ENCODE results near the gene NDUFAF7. TPM values are rescaled to one million over a fixed set of nuclear protein-coding genes. Genes with fewer than 3 reads are reported as not detected.
"Not testable (repeated sequence)": the region's sequence is repeated elsewhere in the genome, so short reads cannot be mapped to it uniquely, and the experiment has no call there.

The NDUFAF7 gene
- total RNA-seq, 6 experiments from 2014 or later, result 7.5 to 12.5 (median 10.1) TPM

GRCh38 chr2:37201766-37202165, 29.7 kb upstream of the NDUFAF7 start:
- no peaks in the 10 kb centered on the region for H3K27me3 ChIP-seq
- peaks cover 0 to 38% (median 17%) of the 10 kb centered on the region in 4 donors for H3K36me3 ChIP-seq
- no peaks in the 10 kb centered on the region for H3K9me3 ChIP-seq
- H3K4me1 ChIP-seq, result peaks cover 0 to 9% (median 4%) of the 10 kb centered on the region in 4 donors
- no peak for DNase-seq
- WGBS (ENCODE audit: insufficient coverage, low coverage, low lambda C conversion rate, missing lambda C conversion rate), result 73% methylated on average over 1 of the region's 1 CpG
- no peak for ATAC-seq
- intact Hi-C loops (cut with DNase I), result no loop called here
- H3K27ac ChIP-seq, result no peak overlapping the region
- no peak for TF ChIP-seq POLR2A (IDR thresholded peaks at IDR 0.05)
- TF ChIP-seq CTCF (IDR thresholded peaks at IDR 0.05), result no peak
- H3K4me3 ChIP-seq, result no peak overlapping the region

GRCh38 chr2:37203708-37204107, 27.8 kb upstream of the NDUFAF7 start:
- peaks cover 0 to 39% (median 21%) of the 10 kb centered on the region in 4 donors for H3K36me3 ChIP-seq
- no peak for ATAC-seq
- TF ChIP-seq CTCF (IDR thresholded peaks at IDR 0.05), result no peak
- no peak for TF ChIP-seq POLR2A (IDR thresholded peaks at IDR 0.05)
- 100% methylated on average over 1 of the region's 2 CpGs for WGBS (ENCODE audit: insufficient coverage, low coverage, low lambda C conversion rate, missing lambda C conversion rate)
- no peak overlapping the region for H3K27ac ChIP-seq
- DNase-seq, result no peak
- peaks cover 0 to 3% (median 0%) of the 10 kb centered on the region in 4 donors for H3K9me3 ChIP-seq
- H3K27me3 ChIP-seq, result no peaks in the 10 kb centered on the region
- intact Hi-C loops (cut with DNase I), result no loop called here
- H3K4me1 ChIP-seq, result no peaks in the 10 kb centered on the region
- no peak overlapping the region for H3K4me3 ChIP-seq

- H3K27me3 ChIP-seq; H3K4me3 ChIP-seq; intact Hi-C loops (cut with DNase I); H3K27ac ChIP-seq; H3K4me1 ChIP-seq; DNase-seq; ATAC-seq; H3K9me3 ChIP-seq: not testable (repeated sequence)
- H3K36me3 ChIP-seq, result peaks cover 0 to 53% (median 30%) of the 10 kb centered on the region in 4 donors
- WGBS (ENCODE audit: insufficient coverage, low coverage, low lambda C conversion rate, missing lambda C conversion rate), result 87% methylated on average over 7 of the region's 8 CpGs
Measured at GRCh38 chr2:37205071-37205661, 26.3 kb upstream of the NDUFAF7 start.

GRCh38 chr2:37205689-37206341, 25.6 kb upstream of the NDUFAF7 start:
- DNase-seq (no peak), ATAC-seq (no peak)
- peaks cover 0 to 3% (median 0%) of the 10 kb centered on the region in 4 donors for H3K9me3 ChIP-seq
- WGBS (ENCODE audit: insufficient coverage, low coverage, low lambda C conversion rate, missing lambda C conversion rate), result 97% methylated on average over 5 of the region's 5 CpGs
- no peak overlapping the region for H3K27ac ChIP-seq
- no peaks in the 10 kb centered on the region for H3K4me1 ChIP-seq
- no peak overlapping the region for H3K4me3 ChIP-seq
- peaks cover 0 to 54% (median 33%) of the 10 kb centered on the region in 4 donors for H3K36me3 ChIP-seq
- intact Hi-C loops (cut with DNase I), result no loop called here
- H3K27me3 ChIP-seq, result no peaks in the 10 kb centered on the region
- TF ChIP-seq POLR2A (IDR thresholded peaks at IDR 0.05) (no peak), CTCF (IDR thresholded peaks at IDR 0.05) (no peak)

- peaks cover 3 to 61% (median 33%) of the 10 kb centered on the region in 4 donors for H3K36me3 ChIP-seq
- intact Hi-C loops (cut with DNase I); H3K4me1 ChIP-seq; H3K27me3 ChIP-seq; H3K27ac ChIP-seq; H3K9me3 ChIP-seq; ATAC-seq; H3K4me3 ChIP-seq; DNase-seq: not testable (repeated sequence)
- WGBS (ENCODE audit: insufficient coverage, low coverage, low lambda C conversion rate, missing lambda C conversion rate), result 100% methylated on average over 2 of the region's 2 CpGs
Measured at GRCh38 chr2:37206760-37207159, 24.7 kb upstream of the NDUFAF7 start.
